T-cell (primary cell): Measurements from ENCODE around the gene HIC2. TPM values are rescaled to one million over a fixed set of nuclear protein-coding genes. Genes with fewer than 3 reads are reported as not detected.
A peak's percentile ranks its signal among the peaks of the same experiment; 100 is the strongest.
"Not testable (repeated sequence)": the region's sequence is repeated elsewhere in the genome, so short reads cannot be mapped to it uniquely, and the experiment has no call there.

Experiments used
- ATAC-seq, 4 experiments: fragments of 200-7000 bp in 3 of 4; fragments of 150-1000 bp in 1 of 4; cut with Tn5 transposase; replicated peaks in 1 of 4; 1 replicate in 3 of 4; 2 replicates in 1 of 4; pipeline ENCODE4 v1.10.0; 2021; ENCODE audit warnings: moderate library complexity in 3 of 4, mild to moderate bottlenecking in 2 of 4, moderate number of reproducible peaks in 1 of 4
- CTCF ChIA-PET, 2 donors: fragments of 300-600 bp; sonication (Branson Sonifier 250); formaldehyde crosslinking; loops; one replicate each; lab custom pipeline; 2022; ENCODE audit warnings: antibody characterized with exemption in 2 of 2; lab: Charles Lee
- POLR2A ChIA-PET, 2 donors: fragments of 300-600 bp; sonication (Branson Sonifier 250); formaldehyde crosslinking; loops; one replicate each; lab custom pipeline; 2022; ENCODE audit warnings: antibody characterized with exemption in 2 of 2; lab: Charles Lee
- DNase-seq, 35 experiments: peaks; one replicate each; pipeline versions ENCODE4 v3.0.0 to v3.0.0-alpha.2; 2013 to 2023
- H3K27ac ChIP-seq: one replicate; pipeline ENCODE4 v1.5.1; 2013; ENCODE audit warnings: low read length
- H3K27me3 ChIP-seq, 2 experiments: replicated peaks in 1 of 2; 1 replicate in 1 of 2; 2 replicates in 1 of 2; pipeline versions ENCODE4 v1.6.1 to v1.7.0; 2013; ENCODE audit warnings: low read length in 1 of 2, mixed read lengths in 1 of 2; ENCODE audit not compliant: control insufficient read depth in 2 of 2, insufficient read depth in 2 of 2; ENCODE audit errors: extremely low read depth in 1 of 2
- H3K36me3 ChIP-seq, 2 donors: 1 replicate in 1 of 2; 2 replicates in 1 of 2; pipeline versions ENCODE4 v1.6.1 to v1.7.0; 2013; ENCODE audit warnings: low read length in 1 of 2; ENCODE audit not compliant: control insufficient read depth in 2 of 2, insufficient read depth in 1 of 2; ENCODE audit errors: extremely low read depth in 1 of 2
- H3K4me1 ChIP-seq, 2 experiments: 1 replicate in 1 of 2; 2 replicates in 1 of 2; pipeline versions ENCODE4 v1.6.1 to v1.7.0; 2013; ENCODE audit warnings: low read length in 2 of 2, mixed read lengths in 1 of 2; ENCODE audit not compliant: insufficient read depth in 2 of 2, control insufficient read depth in 1 of 2; ENCODE audit errors: extremely low read depth in 1 of 2
- H3K4me3 ChIP-seq, 2 donors: 1 replicate in 1 of 2; 2 replicates in 1 of 2; pipeline versions ENCODE4 v1.5.1 to v1.7.0; 2013; ENCODE audit warnings: mild to moderate bottlenecking in 2 of 2, low read length in 1 of 2, moderate library complexity in 1 of 2; ENCODE audit not compliant: control insufficient read depth in 1 of 2; ENCODE audit errors: extremely low read depth in 1 of 2
- H3K9me3 ChIP-seq: 2 replicates; pipeline ENCODE4 v1.7.0; 2013
- H3K27ac Mint-ChIP-seq, 2 donors: one replicate each; pipeline ENCODE4 v1.8.0; 2020 to 2021; ENCODE audit warnings: mild to moderate bottlenecking in 2 of 2, mixed read lengths in 2 of 2
- H3K27me3 Mint-ChIP-seq, 2 donors: one replicate each; pipeline ENCODE4 v1.8.0; 2021 to 2022; ENCODE audit warnings: mixed read lengths in 2 of 2
- H3K36me3 Mint-ChIP-seq: one replicate; pipeline ENCODE4 v1.8.0; 2021; ENCODE audit warnings: mixed read lengths
- H3K4me1 Mint-ChIP-seq, 3 donors: one replicate each; pipeline ENCODE4 v1.8.0; 2020 to 2022; ENCODE audit warnings: mixed read lengths in 3 of 3, mild to moderate bottlenecking in 1 of 3
- H3K4me3 Mint-ChIP-seq, 3 donors: one replicate each; pipeline ENCODE4 v1.8.0; 2020 to 2022; ENCODE audit warnings: mild to moderate bottlenecking in 3 of 3, mixed read lengths in 3 of 3, moderate library complexity in 3 of 3
- H3K9me3 Mint-ChIP-seq, 3 donors: one replicate each; pipeline ENCODE4 v1.8.0; 2020 to 2022; ENCODE audit warnings: mixed read lengths in 3 of 3
- WGBS: methylation state at CpG from one replicate; pipeline ENCODE4 v1.1.5; 2013; ENCODE audit warnings: missing lambda C conversion rate; ENCODE audit not compliant: insufficient coverage; 5-methylcytosine and 5-hydroxymethylcytosine counted together
- total RNA-seq, 35 experiments: library from RNA in 6 of 35; stranded (reverse) in 6 of 35; fragments of 120-200 nt in 1 of 35; gene quantifications; one replicate each; pipeline versions ENCODE4 v1.2.1 to v1.2.4 and lab custom pipeline; 2013 to 2026

Gene HIC2
- total RNA-seq, 5 donors from 2014 or later (not counting 1 experiment from before 2014, with no cell fraction given), result 8.8 to 12.1 (median 10.0) TPM

- H3K4me1 Mint-ChIP-seq, result no peaks in the 10 kb centered on the region
- H3K27ac ChIP-seq, result no peak overlapping the region
- no peaks in the 10 kb centered on the region for H3K36me3 ChIP-seq
- H3K27ac Mint-ChIP-seq, result no peak overlapping the region
- CTCF ChIA-PET, result no interaction called here
- no peaks in the 10 kb centered on the region for H3K27me3 Mint-ChIP-seq
- H3K36me3 Mint-ChIP-seq, result no peaks in the 10 kb centered on the region
- no peak overlapping the region for H3K4me3 ChIP-seq
- H3K27me3 ChIP-seq, result no peaks in the 10 kb centered on the region
- H3K4me3 Mint-ChIP-seq, result no peak overlapping the region
- ATAC-seq (no peak), DNase-seq (no peak)
- POLR2A ChIA-PET, result no interaction called here
- no peaks in the 10 kb centered on the region for H3K9me3 Mint-ChIP-seq
- H3K4me1 ChIP-seq, result no peaks in the 10 kb centered on the region
- H3K9me3 ChIP-seq, result no peaks in the 10 kb centered on the region
- 89% methylated on average over 10 of the region's 19 CpGs for WGBS
These were observed 40.0 kb downstream of the HIC2 start for GRCh38 chr22:21457023-21457787.

GRCh38 chr22:21462672-21463071 lies 45.5 kb downstream of the HIC2 start:
- H3K9me3 Mint-ChIP-seq, H3K27ac Mint-ChIP-seq, H3K27me3 Mint-ChIP-seq, H3K27ac ChIP-seq, POLR2A ChIA-PET, DNase-seq, H3K4me1 ChIP-seq, CTCF ChIA-PET, H3K4me3 ChIP-seq, H3K4me1 Mint-ChIP-seq, H3K9me3 ChIP-seq, H3K36me3 ChIP-seq, H3K4me3 Mint-ChIP-seq, H3K27me3 ChIP-seq, ATAC-seq, H3K36me3 Mint-ChIP-seq: not testable (repeated sequence)
- WGBS, result no CpG with 5 or more reads among the region's 4 CpGs

- H3K4me1 Mint-ChIP-seq, H3K36me3 ChIP-seq, H3K9me3 ChIP-seq, H3K27me3 ChIP-seq, H3K36me3 Mint-ChIP-seq, H3K4me1 ChIP-seq, CTCF ChIA-PET, H3K9me3 Mint-ChIP-seq, POLR2A ChIA-PET, H3K27me3 Mint-ChIP-seq: not testable (repeated sequence)
- peak within 1 kb of the TSS; percentile 81 to 87 (median 86) for H3K4me3 Mint-ChIP-seq
- ATAC-seq, result peak; percentile 0 to 33 (median 2)
- peak in 1 of 35 experiments; percentile 12 for DNase-seq
- Histone ChIP-seq H3K27ac (peak within 1 kb of the TSS; percentile 29), H3K4me3 (peak within 1 kb of the TSS in 1 of 2 donors; percentile 40)
- no CpG with 5 or more reads among the region's 74 CpGs for WGBS
- peak within 1 kb of the TSS; percentile 94 to 95 for H3K27ac Mint-ChIP-seq
These were observed 50.4 kb downstream of the HIC2 start, which contains the start of gene TMEM191C for GRCh38 chr22:21467337-21468193. TSS of gene TMEM191C (plus strand) at chr22:21467387. CDS start at chr22:21467460, 73 bp downstream.

- Mint-ChIP-seq H3K4me3 (peak overlapping the region; percentile 81 to 87 (median 86)), H3K27ac (peak overlapping the region; percentile 94 to 95)
- H3K4me1 Mint-ChIP-seq, H3K27me3 ChIP-seq, H3K27me3 Mint-ChIP-seq, H3K9me3 Mint-ChIP-seq, H3K36me3 ChIP-seq, H3K4me1 ChIP-seq, POLR2A ChIA-PET, H3K9me3 ChIP-seq, H3K36me3 Mint-ChIP-seq, CTCF ChIA-PET: not testable (repeated sequence)
- Histone ChIP-seq H3K4me3 (peak overlapping the region in 1 of 2 donors; percentile 40), H3K27ac (peak overlapping the region; percentile 29)
- ATAC-seq (peak; percentile 87 to 89 (median 88)), DNase-seq (peak; percentile 85 to 96 (median 90))
- WGBS, result no CpG with 5 or more reads among the region's 60 CpGs
These were observed 51.3 kb downstream of the HIC2 start for GRCh38 chr22:21468194-21469096.

- H3K4me1 ChIP-seq, H3K27ac Mint-ChIP-seq, H3K27me3 ChIP-seq, ATAC-seq, H3K9me3 Mint-ChIP-seq, H3K9me3 ChIP-seq, H3K36me3 Mint-ChIP-seq, H3K36me3 ChIP-seq, H3K27me3 Mint-ChIP-seq, H3K4me3 Mint-ChIP-seq, POLR2A ChIA-PET, H3K4me1 Mint-ChIP-seq, H3K27ac ChIP-seq, H3K4me3 ChIP-seq, CTCF ChIA-PET: not testable (repeated sequence)
- WGBS, result 0% methylated on average over 1 of the region's 87 CpGs
- peak in 14 of 35 experiments; percentile 8 to 32 (median 18) for DNase-seq
These were observed 52.2 kb downstream of the HIC2 start for GRCh38 chr22:21469097-21469994.
